Activated CD4-positive, alpha-beta T cell treated with anti-CD3 and anti-CD28 coated beads for 36 hours (primary cell): ENCODE results near the gene EXOC3L1. TPM values are rescaled to one million over a fixed set of nuclear protein-coding genes. Genes with fewer than 3 reads are reported as not detected.

Experiments used
- ATAC-seq: fragments of 200-7000 bp; cut with Tn5 transposase; one replicate; pipeline ENCODE4 v1.10.0; 2021; ENCODE audit warnings: mild to moderate bottlenecking, moderate library complexity
- CTCF ChIA-PET: fragments of 350-600 bp; sonication (Branson Sonifier 250); formaldehyde crosslinking; loops from one replicate; lab custom pipeline; 2021; ENCODE audit warnings: antibody characterized with exemption; lab: Charles Lee
- POLR2A ChIA-PET: fragments of 350-600 bp; sonication (Branson Sonifier 250); formaldehyde crosslinking; loops from one replicate; lab custom pipeline; 2021; ENCODE audit warnings: antibody characterized with exemption, inconsistent platforms; lab: Charles Lee
- DNase-seq: peaks from one replicate; pipeline ENCODE4 v3.0.0-alpha.2; 2020
- H3K27ac Mint-ChIP-seq: one replicate; pipeline ENCODE4 v1.8.0; 2021; ENCODE audit warnings: mixed read lengths
- H3K27me3 Mint-ChIP-seq: one replicate; pipeline ENCODE4 v1.8.0; 2021; ENCODE audit warnings: mixed read lengths
- H3K36me3 Mint-ChIP-seq: one replicate; pipeline ENCODE4 v1.8.0; 2021; ENCODE audit warnings: low read depth, mixed read lengths
- H3K4me1 Mint-ChIP-seq: one replicate; pipeline ENCODE4 v1.8.0; 2021; ENCODE audit warnings: mixed read lengths
- H3K4me3 Mint-ChIP-seq: one replicate; pipeline ENCODE4 v1.8.0; 2021; ENCODE audit warnings: mild to moderate bottlenecking, moderate library complexity, mixed read lengths
- H3K9me3 Mint-ChIP-seq: one replicate; pipeline ENCODE4 v1.8.0; 2021; ENCODE audit warnings: low read depth, mixed read lengths
- intact Hi-C, 2 experiments: fragments of 100-400 bp; cut with DNase I in 1 of 2; cut with micrococcal nuclease in 1 of 2; formaldehyde crosslinking; loops; one replicate each; pipeline versions ENCODE4 v1.14.2 to v1.15.1; 2022 to 2024; cut with DNase I, micrococcal nuclease
- total RNA-seq, 2 experiments: library from RNA; stranded (reverse); gene quantifications; one replicate each; pipeline ENCODE4 v1.2.3, GENCODE V29; 2021

EXOC3L1 gene
- total RNA-seq, 2 experiments from 2014 or later, result 0.16 TPM; not detected in 1

- ATAC-seq (no peak), DNase-seq (no peak)
- intact Hi-C loops, result loop anchor here in 1 of 2 experiments (5.0 kb wide), 1 partner anchor 38 kb away; the partner anchor contains the start of genes E2F4 and EXOC3L1
- POLR2A ChIA-PET, result no interaction called here
- H3K4me3 Mint-ChIP-seq, result no peak overlapping the region
- no peak overlapping the region for H3K27ac Mint-ChIP-seq
- H3K27me3 Mint-ChIP-seq, result no peaks in the 10 kb centered on the region
- CTCF ChIA-PET, result interaction anchor here (0.6 to 1.2 kb wide), 3 partner anchors 15 to 251 kb away, joined by 3 to 4 read pairs (median 4); no protein-coding TSS in a partner anchor
- H3K36me3 Mint-ChIP-seq, result peaks cover 43% of the 10 kb centered on the region
- no peaks in the 10 kb centered on the region for H3K9me3 Mint-ChIP-seq
- H3K4me1 Mint-ChIP-seq, result peaks cover 24% of the 10 kb centered on the region
Measured at GRCh38 chr16:67229906-67230808, 40.2 kb upstream of the EXOC3L1 start.

- Mint-ChIP-seq H3K27ac (no peak overlapping the region), H3K36me3 (peaks cover 40% of the 10 kb centered on the region)
Measured at GRCh38 chr16:67228905-67229304, 39.0 kb upstream of the EXOC3L1 start.

GRCh38 chr16:67228034-67228785, 38.3 kb upstream of the EXOC3L1 start:
- Mint-ChIP-seq H3K27ac (peak overlapping the region; percentile 98), H3K4me1 (peaks cover 42% of the 10 kb centered on the region), H3K9me3 (no peaks in the 10 kb centered on the region), H3K4me3 (peak overlapping the region; percentile 98), H3K36me3 (peaks cover 35% of the 10 kb centered on the region), H3K27me3 (no peaks in the 10 kb centered on the region)
- no peak for DNase-seq
- CTCF ChIA-PET, result interaction anchor here (0.6 to 3.0 kb wide), 7 partner anchors 11 to 294 kb away, joined by 3 to 12 read pairs (median 4); no protein-coding TSS in a partner anchor
- no peak for ATAC-seq
- POLR2A ChIA-PET, result interaction anchor here (0.7 to 2.0 kb wide), 2 partner anchors 19 to 310 kb away, joined by 3 to 9 read pairs; partner anchors contain the start of gene FHOD1
- intact Hi-C loops, result loop anchor here in 1 of 2 experiments (5.0 kb wide), 1 partner anchor 36 kb away; the partner anchor contains the start of genes E2F4 and EXOC3L1

More at GRCh38 chr16:67228905-67229304, 39.0 kb upstream of the EXOC3L1 start:
- peak overlapping the region; percentile 98 for H3K4me3 Mint-ChIP-seq
- no peaks in the 10 kb centered on the region for H3K27me3 Mint-ChIP-seq
- H3K4me1 Mint-ChIP-seq, result peaks cover 36% of the 10 kb centered on the region
- POLR2A ChIA-PET, result no interaction called here
- H3K9me3 Mint-ChIP-seq, result no peaks in the 10 kb centered on the region
- ATAC-seq, result no peak
- intact Hi-C loops, result loop anchor here in 1 of 2 experiments (5.0 kb wide), 1 partner anchor 37 kb away; the partner anchor contains the start of genes E2F4 and EXOC3L1
- DNase-seq, result no peak
- CTCF ChIA-PET, result interaction anchor here (0.5 to 3.0 kb wide), 4 partner anchors 10 to 360 kb away, joined by 3 to 12 read pairs (median 4); no protein-coding TSS in a partner anchor

GRCh38 chr16:67227567-67227921, 37.6 kb upstream of the EXOC3L1 start:
- Mint-ChIP-seq H3K27ac (peak overlapping the region; percentile 98), H3K4me3 (peak overlapping the region; percentile 98), H3K36me3 (peaks cover 33% of the 10 kb centered on the region), H3K9me3 (no peaks in the 10 kb centered on the region), H3K4me1 (peaks cover 42% of the 10 kb centered on the region), H3K27me3 (no peaks in the 10 kb centered on the region)
- ChIA-PET POLR2A (interaction anchor here (0.7 to 2.0 kb wide), 4 partner anchors 10 to 310 kb away, joined by 3 to 15 read pairs (median 7); partner anchors contain the start of gene FHOD1), CTCF (interaction anchor here (0.7 to 3.0 kb wide), 11 partner anchors 8 to 436 kb away, joined by 3 to 12 read pairs (median 4); partner anchors contain the start of genes ATP6V0D1 and NOL3)
- ATAC-seq, result no peak
- intact Hi-C loops, result loop anchor here (1.0 to 5.0 kb wide), 17 partner anchors 9 to 707 kb away; partner anchors contain the start of genes E2F4 (in 2 of the 2), ACD (in 1 of the 2), ATP6V0D1 (in 1 of the 2) and CBFB (in 1 of the 2)
- no peak for DNase-seq

GRCh38 chr16:67226804-67227566, 37.0 kb upstream of the EXOC3L1 start, which contains the start of gene TMEM208:
Gene TMEM208, plus strand, starts transcription at chr16:67227130. Its CDS starts 89 bp downstream, at chr16:67227219.
- H3K27me3 Mint-ChIP-seq, result no peaks in the 10 kb centered on the region
- peak; percentile 97 for ATAC-seq

GRCh38 chr16:67226295-67226803, 36.4 kb upstream of the EXOC3L1 start:
- DNase-seq (no peak), ATAC-seq (peak; percentile 0)
- ChIA-PET POLR2A (interaction anchor here (1.4 to 2.0 kb wide), 3 partner anchors 11 to 21 kb away, joined by 5 to 15 read pairs (median 9); partner anchors contain the start of gene FHOD1), CTCF (interaction anchor here (0.6 to 3.0 kb wide), 14 partner anchors 11 to 437 kb away, joined by 3 to 12 read pairs (median 4); partner anchors contain the start of genes ATP6V0D1 and NOL3)
- peaks cover 42% of the 10 kb centered on the region for H3K4me1 Mint-ChIP-seq
- peak overlapping the region; percentile 98 for H3K4me3 Mint-ChIP-seq
- H3K27me3 Mint-ChIP-seq, result no peaks in the 10 kb centered on the region
- peak overlapping the region; percentile 80 for H3K27ac Mint-ChIP-seq
- no peaks in the 10 kb centered on the region for H3K9me3 Mint-ChIP-seq
- intact Hi-C loops, result loop anchor here (1.0 to 5.0 kb wide), 7 partner anchors 34 to 708 kb away; partner anchors contain the start of genes ACD (in 1 of the 2), E2F4 (in 1 of the 2), EXOC3L1 (in 1 of the 2) and GFOD2 (in 1 of the 2)
- peaks cover 27% of the 10 kb centered on the region for H3K36me3 Mint-ChIP-seq

More at GRCh38 chr16:67226804-67227566, 37.0 kb upstream of the EXOC3L1 start, which contains the start of gene TMEM208:
- DNase-seq, result peak; percentile 99
- H3K9me3 Mint-ChIP-seq, result no peaks in the 10 kb centered on the region
- CTCF ChIA-PET, result interaction anchor here (0.6 to 3.0 kb wide), 15 partner anchors 8 to 436 kb away, joined by 3 to 12 read pairs (median 4); partner anchors contain the start of genes ATP6V0D1 and NOL3
- peaks cover 42% of the 10 kb centered on the region for H3K4me1 Mint-ChIP-seq
- intact Hi-C loops, result loop anchor here (1.0 to 5.0 kb wide), 19 partner anchors 9 to 708 kb away; partner anchors contain the start of genes E2F4 (in 2 of the 2), ACD (in 1 of the 2), ATP6V0D1 (in 1 of the 2) and CBFB (in 1 of the 2)
- peak within 1 kb of the TSS; percentile 98 for H3K27ac Mint-ChIP-seq
- POLR2A ChIA-PET, result interaction anchor here (0.7 to 2.0 kb wide), 4 partner anchors 10 to 311 kb away, joined by 3 to 15 read pairs (median 7); partner anchors contain the start of gene FHOD1
- H3K4me3 Mint-ChIP-seq, result peak within 1 kb of the TSS; percentile 98
- H3K36me3 Mint-ChIP-seq, result peaks cover 33% of the 10 kb centered on the region

GRCh38 chr16:67223992-67224391, 34.1 kb upstream of the EXOC3L1 start:
- Mint-ChIP-seq H3K4me1 (peaks cover 42% of the 10 kb centered on the region), H3K9me3 (no peaks in the 10 kb centered on the region), H3K4me3 (no peak overlapping the region), H3K27ac (peak overlapping the region; percentile 66), H3K27me3 (no peaks in the 10 kb centered on the region), H3K36me3 (peaks cover 13% of the 10 kb centered on the region)
- ChIA-PET CTCF (interaction anchor here (0.6 to 1.3 kb wide), 4 partner anchors 26 to 176 kb away, joined by 3 to 7 read pairs (median 4); no protein-coding TSS in a partner anchor), POLR2A (interaction anchor here (0.7 kb wide), 2 partner anchors 13 to 25 kb away, joined by 3 read pairs; partner anchors contain the start of gene SLC9A5)
- ATAC-seq, result no peak
- no peak for DNase-seq
- intact Hi-C loops, result no loop called here

- Mint-ChIP-seq H3K9me3 (no peaks in the 10 kb centered on the region), H3K27me3 (no peaks in the 10 kb centered on the region), H3K4me1 (no peaks in the 10 kb centered on the region), H3K4me3 (no peak overlapping the region), H3K27ac (no peak overlapping the region), H3K36me3 (no peaks in the 10 kb centered on the region)
- DNase-seq (no peak), ATAC-seq (no peak)
- intact Hi-C loops, result no loop called here
- ChIA-PET POLR2A (no interaction called here), CTCF (no interaction called here)
Measured at GRCh38 chr16:67216612-67217490, 26.9 kb upstream of the EXOC3L1 start.
